Smooth muscle cell (in vitro differentiated cells): ENCODE measurements around the gene CYP2A6. TPM values are rescaled to one million over a fixed set of nuclear protein-coding genes. Genes with fewer than 3 reads are reported as not detected.
"Not testable (repeated sequence)": the region's sequence is repeated elsewhere in the genome, so short reads cannot be mapped to it uniquely, and the experiment has no call there.

Experiments used
- DNase-seq: peaks from one replicate; lab custom pipeline; 2025; ENCODE audit not compliant: unreplicated experiment; lab: John Stamatoyannopoulos, UW
- H2AFZ ChIP-seq: fragments of 200-600 bp; sonication (generic); 2 replicates; pipeline ENCODE4 v1.6.0; 2016; ENCODE audit warnings: antibody characterized with exemption, low read depth, mild to moderate bottlenecking
- H3F3A ChIP-seq: fragments of 200-600 bp; sonication (generic); 2 replicates; pipeline ENCODE4 v1.6.0; 2017; ENCODE audit warnings: antibody characterized with exemption, low read depth
- H3K27ac ChIP-seq: fragments of 200-600 bp; sonication (generic); 2 replicates; pipeline ENCODE4 v1.5.1; 2016; ENCODE audit warnings: low read depth, mild to moderate bottlenecking
- H3K27me3 ChIP-seq: fragments of 200-600 bp; sonication (generic); 2 replicates; pipeline ENCODE4 v1.6.1; 2016; ENCODE audit warnings: low read depth, mild to moderate bottlenecking
- H3K36me3 ChIP-seq: fragments of 200-600 bp; sonication (generic); 2 replicates; pipeline ENCODE4 v1.5.1; 2016; ENCODE audit warnings: low read depth
- H3K4me1 ChIP-seq: fragments of 200-600 bp; sonication (generic); 2 replicates; pipeline ENCODE4 v1.5.1; 2016; ENCODE audit warnings: low read depth
- H3K4me2 ChIP-seq: fragments of 200-600 bp; sonication (generic); 2 replicates; pipeline ENCODE4 v1.6.0; 2016; ENCODE audit warnings: mild to moderate bottlenecking
- H3K4me3 ChIP-seq: fragments of 200-600 bp; sonication (generic); 2 replicates; pipeline ENCODE4 v1.5.1; 2016; ENCODE audit warnings: mild to moderate bottlenecking
- H3K79me2 ChIP-seq: fragments of 200-600 bp; sonication (generic); 2 replicates; pipeline ENCODE4 v1.6.0; 2016; ENCODE audit warnings: low read depth, mild to moderate bottlenecking
- H3K9ac ChIP-seq: fragments of 200-600 bp; sonication (generic); 2 replicates; pipeline ENCODE4 v1.6.0; 2016; ENCODE audit warnings: low read depth
- H3K9me3 ChIP-seq: fragments of 200-600 bp; sonication (generic); replicated peaks from 2 replicates; pipeline ENCODE4 v1.5.1; 2016; ENCODE audit warnings: low read depth
- H4K20me1 ChIP-seq: fragments of 200-600 bp; sonication (generic); 2 replicates; pipeline ENCODE4 v1.6.0; 2016; ENCODE audit warnings: low read depth
- CTCF ChIP-seq: fragments of 200-600 bp; sonication (generic); IDR thresholded peaks from 2 replicates; pipeline ENCODE4 v1.5.1; 2017; ENCODE audit warnings: borderline replicate concordance, mild to moderate bottlenecking, antibody characterized with exemption; ENCODE audit not compliant: insufficient read depth, poor library complexity, severe bottlenecking
- WGBS: methylation state at CpG from one replicate; pipeline ENCODE4 v1.1.7; 2016; ENCODE audit warnings: low lambda C conversion rate; 5-methylcytosine and 5-hydroxymethylcytosine counted together
- polyA plus RNA-seq: library from polyadenylated mRNA; unstranded; fragments of >200 nt; fragmentation: Nextera tagmentation; extraction: Ambion mirVana; gene quantifications from 2 replicates; pipeline ENCODE4 v1.2.1, GENCODE V29; 2016
- total RNA-seq: library from RNA; depleted of rRNA; stranded (reverse); fragments of >200 nt; gene quantifications from 2 replicates; pipeline ENCODE4 v1.2.3, GENCODE V29; 2014

CYP2A6 gene
- total and polyA plus RNA-seq, 2 experiments from 2014 or later = not detected

GRCh38 chr19:40826312-40826698, 23.9 kb downstream of the CYP2A6 start:
- not testable (repeated sequence) for H3K9me3 ChIP-seq, DNase-seq, H2AFZ ChIP-seq, H3K4me2 ChIP-seq, H3K27ac ChIP-seq, H3K9ac ChIP-seq, H3K4me3 ChIP-seq, H3K27me3 ChIP-seq, H3K79me2 ChIP-seq, H3K36me3 ChIP-seq, H3F3A ChIP-seq
- WGBS = 84% methylated on average over 5 of the region's 14 CpGs
- Histone ChIP-seq H3K4me1 (peaks cover 11% of the 10 kb centered on the region), H4K20me1 (peaks cover 14% of the 10 kb centered on the region)

GRCh38 chr19:40825460-40826095, 24.7 kb downstream of the CYP2A6 start:
- H3K9ac ChIP-seq, H3K36me3 ChIP-seq, H3K4me3 ChIP-seq, H3K4me2 ChIP-seq, H3F3A ChIP-seq, H3K27me3 ChIP-seq, H3K9me3 ChIP-seq, DNase-seq, H3K27ac ChIP-seq, H2AFZ ChIP-seq, H3K79me2 ChIP-seq: not testable (repeated sequence)
- WGBS = 91% methylated on average over 6 of the region's 6 CpGs
- H4K20me1 ChIP-seq = peaks cover 14% of the 10 kb centered on the region
- H3K4me1 ChIP-seq = peaks cover 11% of the 10 kb centered on the region

- H3F3A ChIP-seq, H2AFZ ChIP-seq, H3K79me2 ChIP-seq, H3K36me3 ChIP-seq, H3K9me3 ChIP-seq, H3K4me2 ChIP-seq, DNase-seq, H3K9ac ChIP-seq, H3K27me3 ChIP-seq, H3K4me3 ChIP-seq, H3K27ac ChIP-seq: not testable (repeated sequence)
- 95% methylated on average over 16 of the region's 16 CpGs for WGBS
- H3K4me1 ChIP-seq = peaks cover 11% of the 10 kb centered on the region
- peaks cover 14% of the 10 kb centered on the region for H4K20me1 ChIP-seq
Observed at GRCh38 chr19:40824916-40825315, 25.3 kb downstream of the CYP2A6 start.

- not testable (repeated sequence) for H3K27ac ChIP-seq, H2AFZ ChIP-seq, H3K79me2 ChIP-seq, H3K9me3 ChIP-seq, H3K36me3 ChIP-seq, H3K27me3 ChIP-seq, DNase-seq, H3K9ac ChIP-seq, H3K4me3 ChIP-seq, H3F3A ChIP-seq
- H3K4me2 ChIP-seq = peak overlapping the region; percentile 74
- WGBS = 39% methylated on average over 9 of the region's 9 CpGs
- peaks cover 11% of the 10 kb centered on the region for H3K4me1 ChIP-seq
- peaks cover 14% of the 10 kb centered on the region for H4K20me1 ChIP-seq
Observed at GRCh38 chr19:40822704-40823553, 27.3 kb downstream of the CYP2A6 start.

- no peaks in the 10 kb centered on the region for H3K79me2 ChIP-seq
- no peak for DNase-seq
- no peak overlapping the region for H3K4me3 ChIP-seq
- H3K27me3 ChIP-seq = no peaks in the 10 kb centered on the region
- peaks cover 14% of the 10 kb centered on the region for H4K20me1 ChIP-seq
- H3K9me3 ChIP-seq = no peaks in the 10 kb centered on the region
- WGBS = 81% methylated on average over 22 of the region's 22 CpGs
- peaks cover 11% of the 10 kb centered on the region for H3K4me1 ChIP-seq
- H3K9ac ChIP-seq = no peak overlapping the region
- no peaks in the 10 kb centered on the region for H3K36me3 ChIP-seq
- H3K27ac ChIP-seq = no peak overlapping the region
- H2AFZ ChIP-seq = no peak overlapping the region
- peak overlapping the region; percentile 44 for H3K4me2 ChIP-seq
- no peak for TF ChIP-seq CTCF
- H3F3A ChIP-seq = peaks cover 7% of the 10 kb centered on the region
Observed at GRCh38 chr19:40822161-40822560, 28.1 kb downstream of the CYP2A6 start.
